HEK293 (cell line): ENCODE measurements around the gene THUMPD3.

Source experiments
- INSM2 ChIP-seq: fragments of 450-650 bp; formaldehyde crosslinking; IDR thresholded peaks from 2 replicates; pipeline ENCODE4 v1.5.1; 2016; ENCODE audit warnings: missing biosample characterization, missing genetic modification characterization
- KLF1 ChIP-seq: fragments of 450-650 bp; formaldehyde crosslinking; IDR thresholded peaks from 2 replicates; pipeline ENCODE4 v1.5.1; 2016; ENCODE audit warnings: missing biosample characterization, missing genetic modification characterization
- KLF10 ChIP-seq: fragments of 450-650 bp; IDR thresholded peaks from 2 replicates; pipeline ENCODE4 v1.5.1; 2018; ENCODE audit warnings: missing biosample characterization, mild to moderate bottlenecking, missing genetic modification characterization
- REPIN1 ChIP-seq: fragments of 450-650 bp; formaldehyde crosslinking; IDR thresholded peaks from 2 replicates; pipeline ENCODE4 v1.5.1; 2017; ENCODE audit warnings: missing biosample characterization, missing genetic modification characterization, low read depth
- SETDB1 ChIP-seq: IDR thresholded peaks from one replicate; pipeline ENCODE4 v1.6.1; 2017; ENCODE audit warnings: mild to moderate bottlenecking, low read length, moderate library complexity, mixed read lengths; ENCODE audit not compliant: insufficient read length
- SP2 ChIP-seq: fragments of 450-650 bp; formaldehyde crosslinking; IDR thresholded peaks from 2 replicates; pipeline ENCODE4 v1.5.1; 2016; ENCODE audit warnings: missing biosample characterization, missing genetic modification characterization
- YY1 ChIP-seq: fragments of 450-650 bp; formaldehyde crosslinking; IDR thresholded peaks from 2 replicates; pipeline ENCODE4 v1.5.1; 2018; ENCODE audit warnings: missing biosample characterization, missing genetic modification characterization
- ZBTB11 ChIP-seq: fragments of 450-650 bp; formaldehyde crosslinking; conservative IDR thresholded peaks from 2 replicates; pipeline ENCODE4 v1.5.1; 2016; ENCODE audit warnings: low read depth, missing biosample characterization, missing genetic modification characterization
- ZBTB44 ChIP-seq: fragments of 450-650 bp; IDR thresholded peaks from 2 replicates; pipeline ENCODE4 v1.5.1; 2018; ENCODE audit warnings: missing biosample characterization, mild to moderate bottlenecking, missing genetic modification characterization
- ZNF132 ChIP-seq: fragments of 450-650 bp; formaldehyde crosslinking; IDR thresholded peaks from 2 replicates; pipeline ENCODE4 v1.5.1; 2017; ENCODE audit warnings: missing biosample characterization, missing genetic modification characterization, borderline replicate concordance
- ZNF248 ChIP-seq: fragments of 450-650 bp; formaldehyde crosslinking; IDR thresholded peaks from 2 replicates; pipeline ENCODE4 v1.5.1; 2017; ENCODE audit warnings: missing biosample characterization, missing genetic modification characterization
- ZNF292 ChIP-seq: fragments of 450-650 bp; formaldehyde crosslinking; IDR thresholded peaks from 2 replicates; pipeline ENCODE4 v1.5.1; 2016; ENCODE audit warnings: low read depth, missing biosample characterization, missing genetic modification characterization, borderline replicate concordance
- ZNF324 ChIP-seq: fragments of 450-650 bp; formaldehyde crosslinking; IDR thresholded peaks from 2 replicates; pipeline ENCODE4 v1.5.1; 2016; ENCODE audit warnings: missing biosample characterization, missing genetic modification characterization
- ZNF366 ChIP-seq: fragments of 450-650 bp; formaldehyde crosslinking; conservative IDR thresholded peaks from 2 replicates; pipeline ENCODE4 v1.5.1; 2016; ENCODE audit warnings: missing biosample characterization, missing genetic modification characterization
- ZNF37A ChIP-seq: fragments of 450-650 bp; IDR thresholded peaks from 2 replicates; pipeline ENCODE4 v1.5.1; 2018; ENCODE audit warnings: missing biosample characterization, missing genetic modification characterization
- ZNF394 ChIP-seq: fragments of 450-650 bp; formaldehyde crosslinking; IDR thresholded peaks from 2 replicates; pipeline ENCODE4 v1.5.1; 2016; ENCODE audit warnings: missing biosample characterization, missing genetic modification characterization, mild to moderate bottlenecking, moderate library complexity, borderline replicate concordance
- ZNF404 ChIP-seq: fragments of 450-650 bp; formaldehyde crosslinking; IDR thresholded peaks from 2 replicates; pipeline ENCODE4 v1.5.1; 2017; ENCODE audit warnings: missing biosample characterization, missing genetic modification characterization
- ZNF610 ChIP-seq: fragments of 450-650 bp; formaldehyde crosslinking; IDR thresholded peaks from 2 replicates; pipeline ENCODE4 v1.5.1; 2016; ENCODE audit warnings: missing biosample characterization, missing genetic modification characterization, borderline replicate concordance
- ZNF664 ChIP-seq: fragments of 450-650 bp; formaldehyde crosslinking; IDR thresholded peaks from 2 replicates; pipeline ENCODE4 v1.5.1; 2016; ENCODE audit warnings: missing biosample characterization, missing genetic modification characterization
- ZNF701 ChIP-seq: fragments of 450-650 bp; formaldehyde crosslinking; IDR thresholded peaks from 2 replicates; pipeline ENCODE4 v1.5.1; 2016; ENCODE audit warnings: missing biosample characterization, missing genetic modification characterization
- ZNF785 ChIP-seq: fragments of 450-650 bp; formaldehyde crosslinking; IDR thresholded peaks from 2 replicates; pipeline ENCODE4 v1.5.1; 2016; ENCODE audit warnings: missing biosample characterization, missing genetic modification characterization
- ZNF792 ChIP-seq: fragments of 450-650 bp; formaldehyde crosslinking; IDR thresholded peaks from 2 replicates; pipeline ENCODE4 v1.5.1; 2016; ENCODE audit warnings: missing biosample characterization, missing genetic modification characterization
- ZNF843 ChIP-seq: fragments of 450-650 bp; formaldehyde crosslinking; IDR thresholded peaks from 2 replicates; pipeline ENCODE4 v1.5.1; 2016; ENCODE audit warnings: missing biosample characterization, missing genetic modification characterization
- TF ChIP-seq, protein P1 (sequence below): fragments of 450-650 bp; formaldehyde crosslinking; IDR thresholded peaks from 2 replicates; pipeline ENCODE4 v1.5.1; 2017; ENCODE audit warnings: missing biosample characterization, missing genetic modification characterization
- TF ChIP-seq, protein P2 (sequence below): fragments of 450-650 bp; formaldehyde crosslinking; IDR thresholded peaks from 2 replicates; pipeline ENCODE4 v1.5.1; 2016; ENCODE audit warnings: missing biosample characterization, missing genetic modification characterization, low read depth
- TF ChIP-seq, protein P3 (sequence below): fragments of 450-650 bp; formaldehyde crosslinking; IDR thresholded peaks from 2 replicates; pipeline ENCODE4 v1.5.1; 2016; ENCODE audit warnings: missing biosample characterization, missing genetic modification characterization

The THUMPD3 gene

DNA sequence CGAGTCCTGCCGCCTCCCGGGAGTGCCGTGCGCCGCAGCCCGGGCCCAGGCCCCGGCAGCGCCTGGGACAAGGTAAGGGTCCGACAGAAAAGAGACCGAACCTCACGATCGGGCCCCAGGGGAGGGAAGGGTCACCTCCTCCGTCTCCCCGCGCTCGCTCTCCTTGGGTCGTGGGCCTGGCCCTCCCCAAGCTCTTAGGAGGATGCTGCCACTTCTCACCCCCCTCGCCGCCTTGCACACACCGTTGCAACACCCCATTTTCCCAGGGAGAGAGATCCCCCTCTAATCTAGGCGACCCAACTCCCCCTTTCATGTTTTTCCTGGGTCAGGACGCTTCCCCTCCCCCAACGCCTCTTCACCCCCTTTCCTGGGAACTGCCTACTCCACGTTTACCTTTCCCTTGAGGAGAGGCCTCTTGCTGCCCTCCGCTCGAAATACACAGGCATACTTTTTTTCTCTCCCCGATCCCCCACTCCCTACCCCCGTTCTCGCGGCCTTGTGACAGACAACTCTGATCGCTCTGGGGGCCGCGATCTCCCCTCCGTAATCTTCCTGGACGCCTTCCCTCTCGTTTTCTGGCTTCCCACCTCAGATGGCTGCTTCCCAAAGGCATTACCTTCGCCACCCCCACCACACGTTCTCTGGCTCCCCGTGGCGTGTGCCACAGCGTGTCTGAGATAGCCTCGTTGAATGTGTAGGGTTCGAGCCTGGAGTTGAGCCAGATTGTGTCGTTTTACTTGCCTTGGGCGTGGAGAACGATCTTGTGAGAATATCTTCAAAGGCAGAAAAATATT lies 35.2 kb downstream of the THUMPD3 start (continued):
- TF ChIP-seq, protein P1, sequence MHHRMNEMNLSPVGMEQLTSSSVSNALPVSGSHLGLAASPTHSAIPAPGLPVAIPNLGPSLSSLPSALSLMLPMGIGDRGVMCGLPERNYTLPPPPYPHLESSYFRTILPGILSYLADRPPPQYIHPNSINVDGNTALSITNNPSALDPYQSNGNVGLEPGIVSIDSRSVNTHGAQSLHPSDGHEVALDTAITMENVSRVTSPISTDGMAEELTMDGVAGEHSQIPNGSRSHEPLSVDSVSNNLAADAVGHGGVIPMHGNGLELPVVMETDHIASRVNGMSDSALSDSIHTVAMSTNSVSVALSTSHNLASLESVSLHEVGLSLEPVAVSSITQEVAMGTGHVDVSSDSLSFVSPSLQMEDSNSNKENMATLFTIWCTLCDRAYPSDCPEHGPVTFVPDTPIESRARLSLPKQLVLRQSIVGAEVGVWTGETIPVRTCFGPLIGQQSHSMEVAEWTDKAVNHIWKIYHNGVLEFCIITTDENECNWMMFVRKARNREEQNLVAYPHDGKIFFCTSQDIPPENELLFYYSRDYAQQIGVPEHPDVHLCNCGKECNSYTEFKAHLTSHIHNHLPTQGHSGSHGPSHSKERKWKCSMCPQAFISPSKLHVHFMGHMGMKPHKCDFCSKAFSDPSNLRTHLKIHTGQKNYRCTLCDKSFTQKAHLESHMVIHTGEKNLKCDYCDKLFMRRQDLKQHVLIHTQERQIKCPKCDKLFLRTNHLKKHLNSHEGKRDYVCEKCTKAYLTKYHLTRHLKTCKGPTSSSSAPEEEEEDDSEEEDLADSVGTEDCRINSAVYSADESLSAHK (tag by site-specific recombination): no peak
- TF ChIP-seq SP2 (tag by site-specific recombination): peak; percentile 18; the same call in 1 of the 2 replicates
- TF ChIP-seq SETDB1: no peak
- TF ChIP-seq ZBTB11: peak; percentile 33; the same call in 1 of the 2 replicates
- peak; percentile 25 for TF ChIP-seq ZNF843 (tag by site-specific recombination)
- peak; percentile 60 for TF ChIP-seq ZNF324
- no peak for TF ChIP-seq REPIN1
- no peak for TF ChIP-seq ZNF132
- no peak for TF ChIP-seq ZNF292 (tag by site-specific recombination)
- TF ChIP-seq ZNF248 (tag by site-specific recombination): no peak
- peak; percentile 45; the same call in 1 of the 2 replicates for TF ChIP-seq YY1 (tag by site-specific recombination)
- TF ChIP-seq ZNF394: no peak
- TF ChIP-seq ZNF404 (tag by site-specific recombination): no peak
- TF ChIP-seq, protein P2, sequence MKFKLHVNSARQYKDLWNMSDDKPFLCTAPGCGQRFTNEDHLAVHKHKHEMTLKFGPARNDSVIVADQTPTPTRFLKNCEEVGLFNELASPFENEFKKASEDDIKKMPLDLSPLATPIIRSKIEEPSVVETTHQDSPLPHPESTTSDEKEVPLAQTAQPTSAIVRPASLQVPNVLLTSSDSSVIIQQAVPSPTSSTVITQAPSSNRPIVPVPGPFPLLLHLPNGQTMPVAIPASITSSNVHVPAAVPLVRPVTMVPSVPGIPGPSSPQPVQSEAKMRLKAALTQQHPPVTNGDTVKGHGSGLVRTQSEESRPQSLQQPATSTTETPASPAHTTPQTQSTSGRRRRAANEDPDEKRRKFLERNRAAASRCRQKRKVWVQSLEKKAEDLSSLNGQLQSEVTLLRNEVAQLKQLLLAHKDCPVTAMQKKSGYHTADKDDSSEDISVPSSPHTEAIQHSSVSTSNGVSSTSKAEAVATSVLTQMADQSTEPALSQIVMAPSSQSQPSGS (tag by site-specific recombination): no peak
- TF ChIP-seq ZNF785 (tag by site-specific recombination): 0 out of 2 replicates have a peak, but pooled peaks have one; percentile 26
- TF ChIP-seq, protein P3, sequence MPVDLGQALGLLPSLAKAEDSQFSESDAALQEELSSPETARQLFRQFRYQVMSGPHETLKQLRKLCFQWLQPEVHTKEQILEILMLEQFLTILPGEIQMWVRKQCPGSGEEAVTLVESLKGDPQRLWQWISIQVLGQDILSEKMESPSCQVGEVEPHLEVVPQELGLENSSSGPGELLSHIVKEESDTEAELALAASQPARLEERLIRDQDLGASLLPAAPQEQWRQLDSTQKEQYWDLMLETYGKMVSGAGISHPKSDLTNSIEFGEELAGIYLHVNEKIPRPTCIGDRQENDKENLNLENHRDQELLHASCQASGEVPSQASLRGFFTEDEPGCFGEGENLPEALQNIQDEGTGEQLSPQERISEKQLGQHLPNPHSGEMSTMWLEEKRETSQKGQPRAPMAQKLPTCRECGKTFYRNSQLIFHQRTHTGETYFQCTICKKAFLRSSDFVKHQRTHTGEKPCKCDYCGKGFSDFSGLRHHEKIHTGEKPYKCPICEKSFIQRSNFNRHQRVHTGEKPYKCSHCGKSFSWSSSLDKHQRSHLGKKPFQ (tag by site-specific recombination): peak; percentile 38; the same call in 1 of the 2 replicates
- TF ChIP-seq KLF1 (tag by site-specific recombination): 0 out of 2 replicates have a peak, but pooled peaks have one; percentile 18
- peak; percentile 13; the same call in 1 of the 2 replicates for TF ChIP-seq ZNF701
- TF ChIP-seq ZNF366 (tag by site-specific recombination): peak; percentile 78
- peak; percentile 25; the same call in 1 of the 2 replicates for TF ChIP-seq ZNF792 (tag by site-specific recombination)
- TF ChIP-seq ZBTB44: no peak
- TF ChIP-seq ZNF610 (tag by site-specific recombination): 0 out of 2 replicates have a peak, but pooled peaks have one; percentile 12
- TF ChIP-seq ZNF664 (tag by site-specific recombination): no peak
- TF ChIP-seq INSM2 (tag by site-specific recombination): no peak; the same call in 1 of the 2 replicates
- TF ChIP-seq ZNF37A: no peak
- no peak for TF ChIP-seq KLF10 (tag by site-specific recombination)
